ENCODE data around the gene PCDHGA10. TPM values are rescaled to one million over a fixed set of nuclear protein-coding genes. Genes with fewer than 3 reads are reported as not detected.
"Not testable (repeated sequence)": the region's sequence is repeated elsewhere in the genome, so short reads cannot be mapped to it uniquely, and the experiment has no call there.

PCDHGA10 gene
- total RNA-seq, 6 donors from 2014 or later: 3.0 to 19.9 (median 4.3) TPM

DNA sequence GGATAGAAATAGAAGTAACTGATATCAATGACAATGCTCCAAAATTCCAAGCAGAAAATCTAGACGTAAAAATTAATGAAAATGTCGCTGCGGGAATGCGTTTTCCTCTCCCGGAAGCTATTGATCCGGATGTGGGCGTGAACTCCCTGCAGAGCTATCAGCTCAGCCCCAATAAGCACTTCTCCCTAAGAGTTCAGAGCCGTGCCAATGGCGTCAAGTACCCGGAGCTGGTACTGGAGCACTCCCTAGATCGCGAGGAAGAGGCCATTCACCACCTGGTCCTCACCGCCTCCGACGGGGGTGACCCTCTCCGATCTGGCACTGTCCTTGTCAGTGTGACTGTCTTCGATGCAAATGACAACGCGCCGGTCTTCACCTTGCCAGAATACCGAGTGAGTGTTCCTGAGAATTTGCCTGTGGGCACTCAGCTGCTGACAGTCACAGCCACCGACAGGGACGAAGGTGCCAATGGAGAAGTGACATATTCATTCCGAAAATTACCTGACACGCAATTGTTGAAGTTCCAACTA lies 818 bp downstream of the PCDHGA10 start:
- WGBS, 2 donors: 21 to 25% methylated on average over 25 of the region's 25 CpGs
- Histone ChIP-seq H3K36me3 (no peaks in the 10 kb centered on the region), H3K9me3 (peaks cover 45 to 86% (median 73%) of the 10 kb centered on the region in 4 donors), H3K4me3 (peak overlapping the region in 3 of 4 donors; percentile 27 to 47 (median 45)), H3K4me1 (peaks cover 0 to 8% (median 1%) of the 10 kb centered on the region in 4 donors), H3K27ac (no peak overlapping the region), H3K27me3 (no peaks in the 10 kb centered on the region)
- ATAC-seq (ENCODE audit: low FRiP score in 2 of 2) (peak in 1 of 2 donors; percentile 12), DNase-seq (no peak)
- TF ChIP-seq, protein P1, sequence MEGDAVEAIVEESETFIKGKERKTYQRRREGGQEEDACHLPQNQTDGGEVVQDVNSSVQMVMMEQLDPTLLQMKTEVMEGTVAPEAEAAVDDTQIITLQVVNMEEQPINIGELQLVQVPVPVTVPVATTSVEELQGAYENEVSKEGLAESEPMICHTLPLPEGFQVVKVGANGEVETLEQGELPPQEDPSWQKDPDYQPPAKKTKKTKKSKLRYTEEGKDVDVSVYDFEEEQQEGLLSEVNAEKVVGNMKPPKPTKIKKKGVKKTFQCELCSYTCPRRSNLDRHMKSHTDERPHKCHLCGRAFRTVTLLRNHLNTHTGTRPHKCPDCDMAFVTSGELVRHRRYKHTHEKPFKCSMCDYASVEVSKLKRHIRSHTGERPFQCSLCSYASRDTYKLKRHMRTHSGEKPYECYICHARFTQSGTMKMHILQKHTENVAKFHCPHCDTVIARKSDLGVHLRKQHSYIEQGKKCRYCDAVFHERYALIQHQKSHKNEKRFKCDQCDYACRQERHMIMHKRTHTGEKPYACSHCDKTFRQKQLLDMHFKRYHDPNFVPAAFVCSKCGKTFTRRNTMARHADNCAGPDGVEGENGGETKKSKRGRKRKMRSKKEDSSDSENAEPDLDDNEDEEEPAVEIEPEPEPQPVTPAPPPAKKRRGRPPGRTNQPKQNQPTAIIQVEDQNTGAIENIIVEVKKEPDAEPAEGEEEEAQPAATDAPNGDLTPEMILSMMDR (IDR thresholded peaks at IDR 0.05): no peak
- TF ChIP-seq POLR2A (IDR thresholded peaks at IDR 0.05): no peak
- TF ChIP-seq EP300 (IDR thresholded peaks at IDR 0.05): no peak
- TF ChIP-seq POLR2AphosphoS5 (IDR thresholded peaks at IDR 0.05): no peak

DNA sequence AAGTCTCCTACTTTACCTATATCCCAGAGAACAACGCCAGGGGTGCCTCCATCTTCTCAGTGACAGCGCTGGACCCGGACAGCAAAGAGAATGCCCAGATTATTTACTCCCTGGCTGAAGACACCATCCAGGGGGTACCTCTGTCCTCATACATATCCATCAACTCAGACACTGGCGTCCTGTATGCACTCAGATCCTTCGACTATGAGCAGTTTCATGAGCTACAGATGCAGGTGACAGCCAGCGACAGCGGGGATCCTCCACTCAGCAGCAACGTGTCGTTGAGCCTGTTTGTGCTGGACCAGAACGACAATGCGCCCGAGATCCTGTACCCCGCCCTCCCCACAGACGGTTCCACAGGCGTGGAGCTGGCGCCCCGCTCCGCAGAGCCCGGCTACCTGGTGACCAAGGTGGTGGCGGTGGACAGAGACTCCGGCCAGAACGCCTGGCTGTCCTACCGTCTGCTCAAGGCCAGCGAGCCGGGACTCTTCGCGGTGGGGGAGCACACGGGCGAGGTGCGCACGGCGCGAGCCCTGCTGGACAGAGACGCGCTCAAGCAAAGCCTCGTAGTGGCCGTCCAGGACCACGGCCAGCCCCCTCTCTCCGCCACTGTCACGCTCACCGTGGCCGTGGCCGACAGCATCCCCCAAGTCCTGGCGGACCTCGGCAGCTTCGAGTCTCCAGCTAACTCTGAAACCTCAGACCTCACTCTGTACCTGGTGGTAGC lies 1.9 kb downstream of the PCDHGA10 start:
- H3K36me3 ChIP-seq; H3K27ac ChIP-seq; H3K4me3 ChIP-seq; ATAC-seq (ENCODE audit: low FRiP score in 2 of 2); H3K27me3 ChIP-seq: not testable (repeated sequence)
- DNase-seq: peak in 1 of 2 donors; percentile 70
- Histone ChIP-seq H3K4me1 (peaks cover 0 to 11% (median 1%) of the 10 kb centered on the region in 4 donors), H3K9me3 (peaks cover 45 to 86% (median 74%) of the 10 kb centered on the region in 4 donors)
- WGBS, 2 donors: 14 to 16% methylated on average over 3 to 10 of the region's 46 CpGs

GRCh38 chr5:141415275-141415618 lies 2.5 kb downstream of the PCDHGA10 start:
- H3K4me1 ChIP-seq: peaks cover 0 to 11% (median 1%) of the 10 kb centered on the region in 4 donors
- not testable (repeated sequence) for ATAC-seq (ENCODE audit: low FRiP score in 2 of 2); H3K27ac ChIP-seq; H3K36me3 ChIP-seq; H3K4me3 ChIP-seq; DNase-seq; H3K27me3 ChIP-seq
- WGBS, 2 donors: 19 to 21% methylated on average over 17 to 24 of the region's 24 CpGs
- peaks cover 44 to 86% (median 74%) of the 10 kb centered on the region in 4 donors for H3K9me3 ChIP-seq

DNA sequence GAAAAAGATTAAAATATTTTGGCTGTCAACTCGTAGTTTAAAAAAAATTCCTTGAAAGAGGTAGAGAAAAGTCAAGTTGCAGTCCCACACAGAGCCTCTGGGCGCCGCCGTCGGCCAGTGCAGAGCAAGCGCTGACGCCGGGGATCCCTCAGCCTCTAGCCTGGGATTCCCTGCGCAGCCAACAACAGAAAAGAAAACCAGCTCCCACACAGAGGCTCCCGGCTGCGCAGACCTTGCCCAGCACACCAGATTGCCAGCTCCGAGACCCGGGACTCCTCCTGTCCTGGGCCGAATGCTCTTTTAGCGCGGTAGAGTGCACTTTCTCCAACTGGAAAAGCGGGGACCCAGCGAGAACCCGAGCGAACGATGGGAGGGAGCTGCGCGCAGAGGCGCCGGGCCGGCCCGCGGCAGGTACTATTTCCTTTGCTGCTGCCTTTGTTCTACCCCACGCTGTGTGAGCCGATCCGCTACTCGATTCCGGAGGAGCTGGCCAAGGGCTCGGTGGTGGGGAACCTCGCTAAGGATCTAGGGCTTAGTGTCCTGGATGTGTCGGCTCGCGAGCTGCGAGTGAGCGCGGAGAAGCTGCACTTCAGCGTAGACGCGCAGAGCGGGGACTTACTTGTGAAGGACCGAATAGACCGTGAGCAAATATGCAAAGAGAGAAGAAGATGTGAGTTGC lies 4.8 kb downstream of the PCDHGA10 start, which contains the start of gene PCDHGB7:
Gene PCDHGB7 (plus strand): TSS at position 184 of the 679 bp plus-strand sequence. CDS start 183 bp downstream, at position 367.
- Histone ChIP-seq H3K9me3 (peaks cover 55 to 92% (median 82%) of the 10 kb centered on the region in 4 donors), H3K27ac (peak within 1 kb of the TSS in 2 of 4 donors; percentile 60 to 77), H3K4me3 (peak within 1 kb of the TSS; percentile 16 to 52 (median 44)), H3K4me1 (peaks cover 0 to 21% (median 1%) of the 10 kb centered on the region in 4 donors)
- not testable (repeated sequence) for H3K36me3 ChIP-seq, H3K27me3 ChIP-seq
- TF ChIP-seq, protein P1 (IDR thresholded peaks at IDR 0.05): peak; percentile 50 to 66 (median 60)
- ATAC-seq (ENCODE audit: low FRiP score in 2 of 2) (peak; percentile 87 to 91), DNase-seq (peak; percentile 78 to 92)
- WGBS, 2 donors: 10 to 13% methylated on average over 36 to 47 of the region's 47 CpGs

GRCh38 chr5:141419074-141419880 lies 6.5 kb downstream of the PCDHGA10 start:
- TF ChIP-seq POLR2A (IDR thresholded peaks at IDR 0.05) (no peak), POLR2AphosphoS5 (IDR thresholded peaks at IDR 0.05) (no peak), EP300 (IDR thresholded peaks at IDR 0.05) (no peak)
- TF ChIP-seq, protein P1 (IDR thresholded peaks at IDR 0.05): no peak
- H3K27ac ChIP-seq: no peak overlapping the region
- ATAC-seq (ENCODE audit: low FRiP score in 2 of 2) (no peak), DNase-seq (peak in 1 of 2 donors; percentile 78)
- no peaks in the 10 kb centered on the region for H3K36me3 ChIP-seq
- no peak overlapping the region for H3K4me3 ChIP-seq
- no peaks in the 10 kb centered on the region for H3K27me3 ChIP-seq
- peaks cover 59 to 93% (median 79%) of the 10 kb centered on the region in 4 donors for H3K9me3 ChIP-seq
- H3K4me1 ChIP-seq: peaks cover 0 to 17% (median 1%) of the 10 kb centered on the region in 4 donors
- 39 to 45% methylated on average over 17 to 55 of the region's 74 CpGs for WGBS, 2 donors

Data from upper lobe of left lung (tissue), 6 donors.